ENCODE data around the gene CYB561D2. TPM values are rescaled to one million over a fixed set of nuclear protein-coding genes. Genes with fewer than 3 reads are reported as not detected.

Gene CYB561D2
- total and polyA plus RNA-seq, 10 of the 15 experiments (the other 5 are each of a cell fraction or from before 2014, with no cell fraction given): 7.6 to 39.2 (median 18.8) TPM

- 0 out of 2 replicates have a peak, but pooled peaks have one; percentile 27 for TF ChIP-seq ZNF384 (IDR thresholded peaks at IDR 0.05; ENCODE audit: borderline replicate concordance, low read depth, low read length)
- peak; percentile 83 for TF ChIP-seq SIN3A (IDR thresholded peaks at IDR 0.05; ENCODE audit: low read depth, low read length)
- peak; percentile 91 for TF ChIP-seq YY1 (IDR thresholded peaks at IDR 0.05; ENCODE audit: low read depth, low read length)
- 0 out of 2 replicates have a peak, but pooled peaks have one; percentile 63 for TF ChIP-seq RCOR1 (conservative IDR thresholded peaks at IDR 0.05; ENCODE audit: low read depth, low read length)
- TF ChIP-seq POLR2A (IDR thresholded peaks at IDR 0.05; ENCODE audit: low read depth, low read length): peak; percentile 83
- peak; percentile 65; the same call in 1 of the 2 replicates for TF ChIP-seq ATF3 (IDR thresholded peaks at IDR 0.05; ENCODE audit: borderline replicate concordance, extremely low read depth, low read depth, low read length)
- peak; percentile 91 for TF ChIP-seq GABPA (IDR thresholded peaks at IDR 0.05; ENCODE audit: low read depth)
- TF ChIP-seq PAX5 (IDR thresholded peaks at IDR 0.05; ENCODE audit: borderline replicate concordance, low read depth, low read length): peak; percentile 63; the same call in 1 of the 2 replicates
- 0 out of 2 replicates have a peak, but pooled peaks have one; percentile 41 for TF ChIP-seq TBL1XR1 (IDR thresholded peaks at IDR 0.05; ENCODE audit: low read depth, low read length)
- no peak for TF ChIP-seq MEF2A (IDR thresholded peaks at IDR 0.05; ENCODE audit: insufficient read depth, low read depth, low read length)
- peak; percentile 56; the same call in 1 of the 3 replicates for TF ChIP-seq POU2F2 (IDR thresholded peaks at IDR 0.05; ENCODE audit: borderline replicate concordance, low read depth, low read length)
- TF ChIP-seq TARDBP (IDR thresholded peaks at IDR 0.05; ENCODE audit: borderline replicate concordance): peak; percentile 99
- TF ChIP-seq NBN (IDR thresholded peaks at IDR 0.05): 0 out of 2 replicates have a peak, but pooled peaks have one; percentile 29
- 0 out of 2 replicates have a peak, but pooled peaks have one; percentile 7 for TF ChIP-seq SMC3 (IDR thresholded peaks at IDR 0.05; ENCODE audit: borderline replicate concordance, low read length)
- TF ChIP-seq SMAD1 (IDR thresholded peaks at IDR 0.05; ENCODE audit: low read depth, partially characterized antibody): no peak
- peak; percentile 72; the same call in 1 of the 2 replicates for TF ChIP-seq POLR2AphosphoS2 (IDR thresholded peaks at IDR 0.05; ENCODE audit: low read depth, low read length)
- TF ChIP-seq MTA2 (IDR thresholded peaks at IDR 0.05; ENCODE audit: low read depth): no peak
- peak; percentile 75; the same call in 1 of the 2 replicates for TF ChIP-seq POLR2AphosphoS5 (IDR thresholded peaks at IDR 0.05; ENCODE audit: low read length)
- 0 out of 2 replicates have a peak, but pooled peaks have one; percentile 43 for TF ChIP-seq NR2F1 (conservative IDR thresholded peaks at IDR 0.05)
- TF ChIP-seq RAD21 (IDR thresholded peaks at IDR 0.05; ENCODE audit: insufficient read depth, low read depth, low read length): no peak
- peak; percentile 100 for TF ChIP-seq HCFC1 (IDR thresholded peaks at IDR 0.05; ENCODE audit: low read length)
- TF ChIP-seq NR2C1 (IDR thresholded peaks at IDR 0.05): peak; percentile 85
- peak; percentile 35 to 48; a peak in 2 of 4 replicates for TF ChIP-seq BHLHE40 (IDR thresholded peaks at IDR 0.05; ENCODE audit: borderline replicate concordance in 1 of 2, low read depth in 2 of 2, low read length in 1 of 2)
- TF ChIP-seq CREB1 (IDR thresholded peaks at IDR 0.05; ENCODE audit: low read depth): peak; percentile 95
- 0 out of 4 replicates have a peak, but pooled peaks of 1 of the 2 experiments have one; percentile 40 for TF ChIP-seq SRF (IDR thresholded peaks at IDR 0.05; ENCODE audit: low read depth in 2 of 2, low read length in 2 of 2)
- peak; percentile 99 for TF ChIP-seq CREM (IDR thresholded peaks at IDR 0.05; ENCODE audit: low read depth)
- peak; percentile 94 for TF ChIP-seq ZBTB40 (IDR thresholded peaks at IDR 0.05; ENCODE audit: borderline replicate concordance)
- peak; percentile 59 for TF ChIP-seq SP1 (IDR thresholded peaks at IDR 0.05; ENCODE audit: low read depth, low read length)
These were observed 8.5 kb downstream of the CYB561D2 start, which contains the start of gene TMEM115 (continued) for GRCh38 chr3:50358911-50359759.

Data from GM12878 (cell line).